H9 (cell line): Measurements from ENCODE around the gene CORO7. TPM values are rescaled to one million over a fixed set of nuclear protein-coding genes. Genes with fewer than 3 reads are reported as not detected.
A peak's percentile ranks its signal among the peaks of the same experiment; 100 is the strongest.

Source experiments
- DNase-seq: peaks from one replicate; pipeline ENCODE4 v3.0.0-alpha.2; 2017
- H2AFZ ChIP-seq: one replicate; pipeline ENCODE4 v1.6.1; 2013; ENCODE audit warnings: mild to moderate bottlenecking, low read length, control low read depth, moderate library complexity
- H2AK5ac ChIP-seq: 2 replicates; pipeline ENCODE4 v1.6.1; 2013; ENCODE audit warnings: low read length, control low read depth, mixed read lengths; ENCODE audit not compliant: insufficient read length
- H2BK120ac ChIP-seq: one replicate; pipeline ENCODE4 v1.6.1; 2013; ENCODE audit warnings: low read depth, mild to moderate bottlenecking, low read length, control low read depth, inconsistent platforms; ENCODE audit not compliant: poor library complexity, severe bottlenecking
- H2BK12ac ChIP-seq: 2 replicates; pipeline ENCODE4 v1.6.1; 2013; ENCODE audit warnings: low read length, control low read depth, mixed read lengths, low read depth; ENCODE audit not compliant: insufficient read length
- H2BK15ac ChIP-seq: 2 replicates; pipeline ENCODE4 v1.6.1; 2013; ENCODE audit warnings: low read depth, low read length, control low read depth
- H2BK20ac ChIP-seq: one replicate; pipeline ENCODE4 v1.6.1; 2013; ENCODE audit warnings: low read depth, mild to moderate bottlenecking, low read length, control low read depth, inconsistent platforms; ENCODE audit not compliant: poor library complexity, severe bottlenecking
- H2BK5ac ChIP-seq: 2 replicates; pipeline ENCODE4 v1.6.1; 2013; ENCODE audit warnings: low read length, control low read depth, mixed read lengths; ENCODE audit not compliant: insufficient read length
- H3K14ac ChIP-seq: 2 replicates; pipeline ENCODE4 v1.6.1; 2013; ENCODE audit warnings: low read length, control low read depth; ENCODE audit not compliant: insufficient read depth
- H3K18ac ChIP-seq: 2 replicates; pipeline ENCODE4 v1.6.1; 2013; ENCODE audit warnings: low read depth, mild to moderate bottlenecking, mixed read lengths, low read length, control low read depth; ENCODE audit not compliant: insufficient read length
- H3K23ac ChIP-seq: 2 replicates; pipeline ENCODE4 v1.6.1; 2013; ENCODE audit warnings: low read length, control low read depth, mixed read lengths, low read depth; ENCODE audit not compliant: insufficient read length
- H3K23me2 ChIP-seq: 2 replicates; pipeline ENCODE4 v1.6.1; 2013; ENCODE audit warnings: low read depth, mild to moderate bottlenecking, mixed read lengths, low read length, control low read depth; ENCODE audit not compliant: insufficient read length, poor library complexity, severe bottlenecking
- H3K27ac ChIP-seq: 2 replicates; pipeline ENCODE4 v1.5.1; 2013; ENCODE audit warnings: low read length, control low read depth, mixed read lengths, low read depth; ENCODE audit not compliant: insufficient read length
- H3K27me3 ChIP-seq: 2 replicates; pipeline ENCODE4 v1.6.1; 2013; ENCODE audit warnings: low read length, control low read depth, inconsistent platforms; ENCODE audit not compliant: insufficient read depth
- H3K4ac ChIP-seq: 2 replicates; pipeline ENCODE4 v1.6.1; 2013; ENCODE audit warnings: low read depth, mild to moderate bottlenecking, control low read depth, inconsistent platforms, low read length, moderate library complexity
- H3K4me1 ChIP-seq: 2 replicates; pipeline ENCODE4 v1.6.1; 2013; ENCODE audit warnings: low read length, control low read depth, inconsistent platforms; ENCODE audit not compliant: insufficient read depth
- H3K4me2 ChIP-seq: 2 replicates; pipeline ENCODE4 v1.6.1; 2013; ENCODE audit warnings: low read length, control low read depth, mixed read lengths; ENCODE audit not compliant: insufficient read length, insufficient read depth
- H3K56ac ChIP-seq: 2 replicates; pipeline ENCODE4 v1.6.1; 2013; ENCODE audit warnings: low read depth, mild to moderate bottlenecking, mixed read lengths, low read length, control low read depth; ENCODE audit not compliant: insufficient read length
- H3K79me1 ChIP-seq: 2 replicates; pipeline ENCODE4 v1.6.1; 2013; ENCODE audit warnings: low read depth, mild to moderate bottlenecking, moderate library complexity, low read length, control low read depth, inconsistent platforms; ENCODE audit not compliant: insufficient read depth, poor library complexity, severe bottlenecking
- H3K79me2 ChIP-seq: 2 replicates; pipeline ENCODE4 v1.6.1; 2013; ENCODE audit warnings: low read length, control low read depth, inconsistent platforms; ENCODE audit not compliant: insufficient read depth
- H3K9ac ChIP-seq: 2 replicates; pipeline ENCODE4 v1.6.1; 2013; ENCODE audit warnings: low read length, control low read depth, mixed read lengths; ENCODE audit not compliant: insufficient read length; ENCODE audit errors: extremely low read depth
- H3K9me3 ChIP-seq: one replicate; pipeline ENCODE4 v1.6.1; 2013; ENCODE audit warnings: low read depth, low read length, inconsistent platforms; ENCODE audit not compliant: control insufficient read depth
- H3T11ph ChIP-seq: one replicate; pipeline ENCODE4 v1.6.1; 2013; ENCODE audit warnings: mild to moderate bottlenecking, low read length, control low read depth, inconsistent platforms
- H4K20me1 ChIP-seq: one replicate; pipeline ENCODE4 v1.6.1; 2013; ENCODE audit not compliant: control insufficient read depth, insufficient read length, insufficient read depth
- H4K5ac ChIP-seq: 2 replicates; pipeline ENCODE4 v1.6.1; 2013; ENCODE audit warnings: low read depth, mild to moderate bottlenecking, mixed read lengths, low read length, control low read depth; ENCODE audit not compliant: insufficient read length
- H4K8ac ChIP-seq: replicated peaks from 2 replicates; pipeline ENCODE4 v1.6.1; 2013; ENCODE audit warnings: low read length, control low read depth, mixed read lengths, low read depth; ENCODE audit not compliant: insufficient read length
- H4K91ac ChIP-seq: 2 replicates; pipeline ENCODE4 v1.6.1; 2013; ENCODE audit warnings: low read depth, mild to moderate bottlenecking, moderate library complexity, mixed read lengths, low read length, control low read depth; ENCODE audit not compliant: insufficient read length
- H3K27ac Mint-ChIP-seq, 3 experiments: 2 replicates in 2 of 3; 3 replicates in 1 of 3; pipeline ENCODE4 v1.8.0; 2020 to 2021; ENCODE audit warnings: mixed read lengths in 3 of 3, mild to moderate bottlenecking in 1 of 3, moderate library complexity in 1 of 3
- H3K27me3 Mint-ChIP-seq: 2 replicates; pipeline ENCODE4 v1.8.0; 2021; ENCODE audit warnings: low read depth, mild to moderate bottlenecking, moderate library complexity, mixed read lengths
- H3K36me3 Mint-ChIP-seq, 3 experiments: 2 replicates in 2 of 3; 3 replicates in 1 of 3; pipeline ENCODE4 v1.8.0; 2020 to 2021; ENCODE audit warnings: low read depth in 3 of 3, mixed read lengths in 3 of 3; ENCODE audit not compliant: insufficient read depth in 1 of 3
- H3K4me1 Mint-ChIP-seq, 2 experiments: 2 replicates each; pipeline ENCODE4 v1.8.0; 2020; ENCODE audit warnings: mixed read lengths in 2 of 2
- H3K4me3 Mint-ChIP-seq, 2 experiments: 2 replicates in 1 of 2; 3 replicates in 1 of 2; pipeline ENCODE4 v1.8.0; 2020 to 2021; ENCODE audit warnings: mild to moderate bottlenecking in 2 of 2, mixed read lengths in 2 of 2, moderate library complexity in 1 of 2
- H3K9me3 Mint-ChIP-seq, 2 experiments: 2 replicates in 1 of 2; 3 replicates in 1 of 2; pipeline ENCODE4 v1.8.0; 2020; ENCODE audit warnings: mild to moderate bottlenecking in 2 of 2, mixed read lengths in 2 of 2, moderate library complexity in 1 of 2
- CTCF ChIP-seq: fragments of 200-600 bp; sonication (generic); conservative IDR thresholded peaks from 3 replicates; pipeline ENCODE4 v1.8.0; 2021; ENCODE audit warnings: antibody characterized with exemption, mild to moderate bottlenecking
- WGBS: extraction: QIAGEN DNeasy Blood & Tissue Kit; methylation state at CpG from one replicate; pipeline ENCODE4 v1.1.7; 2013; ENCODE audit warnings: missing lambda C conversion rate, low lambda C conversion rate, mixed read lengths; ENCODE audit not compliant: insufficient read length; ENCODE audit errors: extremely low coverage; 5-methylcytosine and 5-hydroxymethylcytosine counted together
- total RNA-seq: library from RNA; stranded (reverse); gene quantifications from 2 replicates; pipeline ENCODE4 v1.2.1, GENCODE V29; 2021

CORO7 gene
- total RNA-seq, 1 experiment from 2014 or later: 38.4 TPM

GRCh38 chr16:4350365-4350786 lies 66.0 kb downstream of the CORO7 start:
- H2BK20ac ChIP-seq: no peak overlapping the region
- H3K27me3 ChIP-seq: no peaks in the 10 kb centered on the region
- peak overlapping the region; percentile 36 for H3K18ac ChIP-seq
- H4K8ac ChIP-seq: no peak overlapping the region
- H3K14ac ChIP-seq: peak overlapping the region; percentile 83
- H2BK15ac ChIP-seq: no peak overlapping the region
- H3K27ac ChIP-seq: no peak overlapping the region
- no peak for DNase-seq
- H3K23me2 ChIP-seq: no peaks in the 10 kb centered on the region
- no peaks in the 10 kb centered on the region for H3K4me1 ChIP-seq
- H4K5ac ChIP-seq: no peak overlapping the region
- H2AFZ ChIP-seq: no peak overlapping the region
- H3K79me1 ChIP-seq: peaks cover 7% of the 10 kb centered on the region
- no peak overlapping the region for H4K91ac ChIP-seq
- peaks cover 6% of the 10 kb centered on the region in 2 experiments for H3K4me1 Mint-ChIP-seq
- H2AK5ac ChIP-seq: no peak overlapping the region
- H3K9me3 ChIP-seq: no peaks in the 10 kb centered on the region
- WGBS: no CpG with 5 or more reads among the region's 24 CpGs
- H3K4ac ChIP-seq: no peak overlapping the region
- no peak overlapping the region for H2BK120ac ChIP-seq
- H3K27me3 Mint-ChIP-seq: no peaks in the 10 kb centered on the region
- H3K9me3 Mint-ChIP-seq: peaks cover 0 to 4% of the 10 kb centered on the region in 2 experiments; a peak in 3 of 5 replicates
- H3T11ph ChIP-seq: no peak overlapping the region
- no peak overlapping the region for H2BK5ac ChIP-seq
- peak overlapping the region; percentile 77 to 98 (median 97); a peak in 6 of 7 replicates for H3K27ac Mint-ChIP-seq
- no peak for TF ChIP-seq CTCF
- peak overlapping the region; percentile 74 for H3K9ac ChIP-seq
- no peak overlapping the region for H3K23ac ChIP-seq
- no peak overlapping the region for H3K56ac ChIP-seq
- no peaks in the 10 kb centered on the region for H4K20me1 ChIP-seq
- H3K4me3 Mint-ChIP-seq: peak overlapping the region; percentile 97 to 98
- H3K79me2 ChIP-seq: peaks cover 14% of the 10 kb centered on the region; the same call in 1 of the 2 replicates
- H3K4me2 ChIP-seq: peak overlapping the region; percentile 58
- peaks cover 13 to 20% (median 15%) of the 10 kb centered on the region in 3 experiments for H3K36me3 Mint-ChIP-seq
- no peak overlapping the region for H2BK12ac ChIP-seq
